ENCODE results near the gene BICRA.
"Not testable (repeated sequence)": the region's sequence is repeated elsewhere in the genome, so short reads cannot be mapped to it uniquely, and the experiment has no call there.

Gene BICRA

DNA sequence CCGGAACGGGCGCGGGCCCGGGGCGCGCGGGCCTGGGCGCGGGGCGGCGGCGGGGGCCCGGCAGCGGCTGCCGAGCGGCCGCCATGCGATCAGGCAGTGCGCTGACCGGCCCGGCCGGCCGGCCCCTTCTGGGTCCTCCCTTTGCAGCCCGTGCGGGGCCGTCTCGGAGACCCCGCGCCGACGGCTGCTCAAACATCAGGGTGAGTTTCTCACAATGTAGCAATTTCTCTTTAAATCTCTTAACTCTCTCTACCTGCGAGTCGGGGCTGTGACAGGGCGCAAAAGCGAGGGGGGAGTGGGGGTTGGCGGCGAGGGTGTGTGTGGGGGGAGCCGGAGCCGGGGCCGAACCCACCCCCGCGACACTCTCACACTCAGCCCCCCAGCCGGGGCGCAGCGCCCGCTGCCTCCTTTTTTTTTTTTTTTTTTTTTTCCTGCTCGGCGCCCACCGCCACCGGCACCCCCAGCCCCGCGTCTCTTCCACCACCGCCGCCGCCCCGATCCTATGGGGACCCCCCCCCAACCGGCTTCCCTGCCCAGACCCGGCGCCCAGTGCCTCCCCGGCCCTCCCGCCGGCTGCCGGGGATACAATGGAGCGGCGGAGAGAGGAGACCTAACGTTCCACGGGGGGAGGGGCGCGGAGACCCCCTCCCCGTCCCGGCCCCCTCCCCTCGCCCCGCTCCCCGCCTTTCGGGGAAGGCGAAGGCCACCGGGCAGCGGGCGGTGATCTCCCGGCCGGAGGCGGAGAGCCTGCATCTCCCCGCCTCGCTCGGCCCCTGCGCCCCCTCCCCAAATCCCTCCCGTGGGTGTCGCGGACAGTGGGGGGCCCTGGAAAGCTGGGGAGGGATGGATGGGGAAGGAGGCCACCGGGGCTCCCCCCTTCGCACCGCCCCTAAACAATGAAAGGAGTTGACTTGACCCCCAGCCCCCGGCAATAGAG, at the start of gene BICRA:
BICRA (plus strand) TSS at position 166 of the 937 bp plus-strand sequence. CDS start 64,441 bp downstream, outside the sequence.
- in situ Hi-C loops (cut with MboI; ENCODE audit: low sequenced_read_pairs) = no loop called here

DNA sequence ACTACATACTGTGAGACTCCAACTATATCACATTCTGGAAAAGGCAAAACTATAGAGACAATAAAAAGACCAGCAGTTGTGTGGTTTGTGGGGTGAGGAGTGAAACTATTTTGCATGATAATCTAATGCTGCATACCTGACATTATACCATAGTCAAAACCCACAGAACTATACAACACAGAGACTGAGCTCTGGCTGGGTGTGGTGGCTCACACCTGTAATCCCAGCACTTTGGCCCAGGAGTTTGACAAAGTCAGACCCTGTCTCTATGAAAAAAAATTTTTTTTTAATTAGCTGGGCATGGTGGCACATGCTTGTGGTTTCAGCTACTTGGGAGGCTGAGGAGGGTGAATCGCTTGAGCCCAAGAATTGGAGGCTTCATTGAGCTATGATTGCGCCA, 47.9 kb upstream of the BICRA start:
- in situ Hi-C loops (cut with MboI; ENCODE audit: low sequenced_read_pairs) = no loop called here

DNA sequence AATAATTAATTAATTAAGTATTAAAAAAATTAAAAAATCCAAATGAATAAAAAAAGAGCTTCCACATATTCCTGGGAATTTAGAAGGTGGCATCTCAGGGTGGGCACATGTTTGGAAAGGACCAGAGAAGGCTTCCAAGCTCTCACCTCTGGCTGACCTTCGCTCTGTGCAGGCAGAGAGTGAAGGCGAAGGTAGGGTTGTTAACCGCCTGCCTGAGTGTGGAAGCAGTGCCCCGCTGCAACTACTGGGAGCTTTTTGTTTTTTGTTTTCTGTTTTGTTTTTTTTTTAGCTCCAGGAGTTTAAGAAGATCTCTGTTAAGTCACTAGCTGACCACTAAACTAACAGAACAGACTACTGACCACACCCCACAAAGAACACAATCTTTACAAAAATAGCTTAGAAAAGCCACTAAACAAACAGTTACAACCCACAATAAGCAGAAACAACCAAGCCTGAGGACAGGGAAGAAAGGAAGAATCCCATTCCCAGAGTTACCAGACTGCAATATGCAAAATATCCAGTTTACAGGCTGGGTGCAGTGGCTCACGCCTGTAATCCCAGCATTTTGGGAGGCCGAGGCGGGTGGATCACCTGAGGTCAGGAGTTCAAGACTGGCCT, 47.4 kb upstream of the BICRA start:
- in situ Hi-C loops (cut with MboI; ENCODE audit: low sequenced_read_pairs) = no loop called here

DNA sequence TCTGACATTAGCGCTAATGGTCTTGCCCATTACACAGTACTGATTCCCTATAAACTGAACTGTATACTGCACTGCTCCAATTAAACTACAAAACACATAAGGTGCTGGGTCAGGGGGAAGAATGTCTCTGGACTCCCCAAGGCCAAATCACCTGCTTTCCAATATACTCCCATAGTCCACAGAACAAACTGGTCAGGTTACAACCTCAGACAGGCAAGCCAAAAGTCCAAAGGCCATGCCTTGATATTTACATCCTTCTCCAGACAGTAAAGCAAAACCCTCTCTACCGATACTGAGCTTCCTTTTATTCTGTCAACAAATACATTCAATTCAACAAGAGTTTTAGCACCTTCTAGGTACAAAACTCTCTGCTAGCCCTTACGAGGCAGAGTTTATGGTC, 44.9 kb upstream of the BICRA start:
- in situ Hi-C loops (cut with MboI; ENCODE audit: low sequenced_read_pairs) = no loop called here

DNA sequence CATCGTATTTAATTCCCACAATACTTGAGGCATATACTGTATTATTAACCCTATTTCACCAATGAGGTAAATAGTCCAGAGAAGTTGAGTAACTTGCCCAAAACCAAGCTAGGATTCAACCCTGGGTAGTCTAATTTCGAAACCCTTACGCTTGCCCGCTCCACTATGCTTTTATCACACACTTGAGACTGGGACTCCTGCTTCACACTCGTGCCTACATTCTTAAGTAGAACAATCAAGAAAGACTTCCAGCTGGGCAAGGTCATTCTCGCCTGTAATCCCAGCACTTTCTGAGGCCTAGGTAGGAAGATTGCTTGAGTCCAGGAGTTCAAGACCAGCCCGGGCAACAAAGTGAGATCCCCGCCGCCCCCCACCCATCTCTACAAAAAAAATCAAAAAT, 39.6 kb upstream of the BICRA start:
- in situ Hi-C loops (cut with MboI; ENCODE audit: low sequenced_read_pairs) = no loop called here

DNA sequence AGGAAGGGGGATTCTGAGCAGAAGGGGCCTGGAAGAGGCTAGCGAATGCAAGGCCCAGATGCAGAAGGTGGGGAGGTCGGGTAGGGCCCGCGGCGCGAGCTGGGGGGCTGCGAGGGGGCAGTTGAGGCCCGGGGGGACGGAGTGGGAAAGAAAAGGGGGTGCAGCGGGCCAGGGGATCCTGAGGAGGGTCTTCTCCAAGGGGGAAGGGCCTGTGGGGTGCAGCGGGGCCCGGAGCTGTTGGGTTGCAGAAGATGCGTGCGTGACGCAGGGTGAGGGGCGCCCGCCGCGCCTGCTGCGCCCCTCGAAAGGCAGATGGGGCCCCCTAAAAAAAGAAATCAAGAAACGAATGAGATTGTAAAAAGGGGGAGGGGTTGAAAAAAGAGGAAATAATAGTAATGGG, 36.3 kb upstream of the BICRA start:
- in situ Hi-C loops (cut with MboI; ENCODE audit: low sequenced_read_pairs) = no loop called here

DNA sequence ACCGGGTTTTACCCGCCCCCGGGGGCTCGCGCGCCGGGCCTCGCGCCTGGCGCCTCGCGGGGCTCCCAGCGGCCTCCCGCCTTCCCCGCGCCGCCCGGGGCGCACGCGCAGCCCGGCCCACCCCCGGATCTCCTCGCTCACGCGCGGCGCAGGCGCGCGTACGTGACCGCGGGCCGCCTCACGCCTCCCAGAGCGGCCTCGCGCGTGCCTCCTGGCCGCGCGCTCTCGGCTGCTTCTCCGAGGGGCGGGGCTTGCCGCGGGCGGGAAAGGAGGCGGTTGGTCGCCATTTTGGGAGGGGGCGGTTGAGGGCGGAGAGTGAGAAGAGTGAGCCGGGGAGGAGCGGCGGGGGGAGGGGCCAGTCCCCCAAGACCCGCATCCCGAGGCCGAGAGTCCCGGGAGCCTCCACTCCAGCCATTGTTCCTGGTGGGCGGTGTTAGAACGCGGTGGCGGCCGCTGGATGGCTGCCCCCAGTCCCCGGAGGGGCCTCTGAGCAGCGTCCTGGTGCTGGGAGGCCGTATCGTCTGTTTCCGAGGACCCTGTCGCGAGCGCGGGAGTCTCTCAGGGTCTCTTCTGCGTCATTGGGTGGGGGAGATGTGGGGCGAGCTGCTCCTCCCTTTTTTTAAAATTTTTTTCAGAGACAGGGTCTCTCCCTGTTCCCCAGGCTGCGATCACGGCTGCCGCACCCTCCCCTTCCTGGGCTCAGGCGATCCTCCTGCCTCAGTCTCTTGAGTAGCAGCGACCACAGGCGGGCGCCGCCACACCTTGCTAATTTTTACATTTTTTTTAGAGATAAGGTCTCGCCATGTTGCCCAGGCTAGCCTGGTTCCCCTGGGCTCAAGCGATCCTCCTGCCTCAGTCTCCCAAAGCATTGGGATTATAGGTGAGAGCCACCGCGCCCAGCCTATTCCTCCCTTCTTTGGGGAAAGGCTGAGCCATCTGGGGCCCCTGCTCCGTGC, 35.6 kb upstream of the BICRA start, which contains the start of gene ZNF541:
ZNF541 (minus strand) TSS at position 78 of the 956 bp plus-strand sequence. CDS start 17,292 bp downstream, outside the sequence.
- in situ Hi-C loops (cut with MboI; ENCODE audit: low sequenced_read_pairs) = no loop called here

DNA sequence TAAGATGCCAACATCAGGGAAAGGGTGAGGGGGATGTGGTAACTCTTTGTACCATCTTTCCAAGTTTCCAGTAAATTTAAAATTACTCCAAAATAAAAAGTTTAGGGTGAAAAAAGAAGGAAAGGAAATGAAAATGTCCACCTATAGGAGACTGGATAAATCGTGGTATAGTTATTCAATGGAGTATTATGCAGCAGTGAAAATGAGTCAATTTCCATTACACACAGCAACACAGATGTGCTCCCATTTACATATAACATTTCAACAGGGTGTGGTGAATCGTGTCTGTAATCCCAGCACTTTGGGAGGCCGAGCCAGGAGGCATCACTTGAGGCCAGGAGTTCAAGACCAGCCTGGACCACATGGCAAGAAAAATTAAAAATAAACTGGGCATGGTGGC, 28.5 kb upstream of the BICRA start:
- in situ Hi-C loops (cut with MboI; ENCODE audit: low sequenced_read_pairs) = no loop called here

DNA sequence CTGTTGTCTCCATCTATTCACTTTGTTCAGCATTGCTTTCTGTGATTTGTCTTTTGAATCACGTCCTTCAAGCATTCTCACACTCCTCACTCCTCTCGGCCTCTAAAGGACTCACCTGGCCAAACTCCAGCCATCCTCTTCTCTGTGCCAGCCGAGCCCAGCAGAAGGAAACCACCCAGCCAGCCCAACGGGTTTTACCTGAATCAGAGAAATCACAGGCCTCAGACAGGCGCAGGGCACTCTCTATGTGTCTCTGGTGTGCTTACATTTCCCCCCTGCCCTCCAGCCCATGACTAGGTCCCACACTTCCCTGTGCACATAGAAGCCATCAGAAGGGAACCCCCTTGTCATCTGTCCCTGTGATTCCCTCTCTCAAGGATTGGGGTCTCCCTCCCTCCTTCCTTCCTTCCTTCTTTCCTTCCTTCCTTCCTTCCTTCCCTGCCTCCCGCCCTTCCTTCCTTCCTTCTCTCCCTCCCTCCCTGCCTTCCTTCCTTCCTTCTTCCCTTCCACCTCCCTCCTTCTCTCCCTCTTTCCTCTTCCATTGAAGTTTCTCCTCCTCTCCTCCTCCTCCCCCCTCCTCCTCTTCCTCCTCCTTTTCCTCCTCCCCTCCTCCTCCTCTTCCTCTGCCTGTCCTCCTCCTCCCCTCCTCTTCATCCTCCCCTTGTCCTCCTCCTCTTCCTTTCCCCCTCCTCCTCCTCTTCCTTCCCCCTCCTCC, 27.2 kb upstream of the BICRA start:
- in situ Hi-C loops (cut with MboI; ENCODE audit: low sequenced_read_pairs) = no loop called here

DNA sequence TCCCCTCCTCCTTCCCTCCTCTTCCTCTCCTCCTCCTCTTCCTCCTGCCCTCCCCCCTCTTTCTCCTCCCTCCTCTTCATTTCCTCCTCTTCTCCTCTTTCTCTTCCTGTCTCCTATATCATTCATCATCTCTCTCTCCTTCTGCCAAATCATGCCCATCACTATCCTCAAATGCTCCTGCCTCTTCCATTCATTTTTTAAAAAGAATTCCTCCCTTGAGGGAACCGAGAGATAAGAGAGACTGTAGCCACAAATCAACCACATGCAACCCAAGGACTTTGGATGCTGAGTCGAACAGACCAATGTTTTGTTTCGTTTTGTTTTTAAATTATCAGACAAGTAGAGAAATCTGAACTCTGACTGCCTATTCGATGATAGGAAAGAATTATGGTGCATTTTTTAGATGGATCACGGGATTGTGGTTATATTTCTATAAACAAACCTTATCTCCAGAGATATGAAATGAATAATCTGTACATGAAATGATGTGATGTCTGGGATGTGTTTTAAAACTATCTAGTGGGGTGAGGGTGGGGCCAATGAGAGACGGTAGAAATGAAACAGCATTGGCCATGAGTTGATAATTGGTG, 26.5 kb upstream of the BICRA start:
- in situ Hi-C loops (cut with MboI; ENCODE audit: low sequenced_read_pairs) = no loop called here

DNA sequence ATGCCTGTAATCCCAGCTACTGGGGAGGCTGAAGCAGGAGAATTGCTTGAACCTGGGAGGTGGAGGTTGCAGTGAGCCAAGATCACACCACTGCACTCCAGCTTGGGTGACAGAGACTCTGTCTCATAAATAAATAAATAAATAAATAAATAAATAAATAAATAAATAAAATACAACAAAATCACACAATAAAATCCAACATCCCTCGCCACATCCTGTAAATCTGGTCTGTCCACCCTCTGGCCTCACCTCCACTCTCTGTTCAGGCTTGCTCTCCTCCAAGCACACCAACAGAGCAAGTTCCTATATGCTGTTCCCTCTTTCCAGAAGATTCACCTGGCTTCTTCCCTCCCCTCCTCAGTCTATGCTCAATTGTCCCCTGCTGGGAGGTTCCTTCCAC, 25.8 kb upstream of the BICRA start:
- in situ Hi-C loops (cut with MboI; ENCODE audit: low sequenced_read_pairs) = not testable (repeated sequence)

DNA sequence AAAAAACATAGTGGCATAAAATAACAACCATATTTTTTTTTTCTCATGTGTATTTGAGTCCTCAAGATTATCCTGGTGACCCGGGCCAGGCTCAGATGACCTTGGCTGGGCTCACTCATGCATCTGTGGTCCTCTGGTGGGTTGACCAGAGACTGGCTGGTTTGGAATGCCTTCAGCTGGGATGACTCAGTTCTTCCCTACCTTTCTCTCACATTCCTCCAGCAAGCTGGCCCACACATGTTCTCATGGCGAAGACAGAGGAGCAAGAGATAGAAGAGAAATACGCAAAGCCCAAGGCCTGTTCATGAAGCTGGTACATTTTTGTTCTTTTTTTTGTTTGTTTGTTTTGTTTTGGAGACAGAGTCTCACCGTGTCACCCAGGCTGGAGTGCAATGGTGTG, 21.6 kb upstream of the BICRA start:
- in situ Hi-C loops (cut with MboI; ENCODE audit: low sequenced_read_pairs) = no loop called here

DNA sequence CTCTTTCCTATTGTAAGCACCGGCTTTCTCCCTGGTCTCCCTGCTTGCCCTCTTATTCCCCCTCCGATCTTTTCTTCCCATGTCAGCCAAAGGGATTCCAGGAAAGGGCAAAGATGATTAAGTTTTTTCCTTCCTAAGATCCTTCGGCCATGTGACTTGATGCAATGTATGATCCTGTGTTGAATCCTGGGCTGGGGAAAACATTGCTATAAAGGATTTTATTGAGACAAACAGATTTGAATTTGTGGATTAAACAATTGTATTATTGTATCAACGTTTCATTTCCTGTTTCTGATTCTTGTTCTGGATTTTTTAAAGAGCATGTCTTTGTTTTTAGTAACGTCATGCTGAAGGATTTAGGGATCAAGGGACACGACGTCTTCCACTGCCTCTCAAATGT, 19.1 kb upstream of the BICRA start:
- in situ Hi-C loops (cut with MboI; ENCODE audit: low sequenced_read_pairs) = no loop called here

DNA sequence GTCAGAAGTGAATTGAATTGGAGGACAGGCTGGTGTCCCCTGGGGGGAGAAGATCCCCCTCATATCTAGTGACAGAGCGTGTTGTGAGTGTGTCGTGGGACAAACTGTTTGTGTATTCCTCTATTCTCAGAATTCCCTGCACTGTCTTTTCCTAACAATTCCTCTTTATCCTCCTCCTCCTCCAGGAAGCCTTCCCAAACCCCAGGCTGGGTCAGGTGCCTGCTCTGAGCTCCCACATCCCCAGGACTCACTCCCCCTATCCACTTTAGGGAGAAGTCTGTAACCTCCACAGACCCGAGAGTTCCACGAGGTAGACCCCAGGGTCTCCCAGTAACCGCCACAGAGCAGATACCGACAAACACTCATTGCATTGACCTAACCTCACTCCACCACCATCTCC, 15.1 kb upstream of the BICRA start:
- in situ Hi-C loops (cut with MboI; ENCODE audit: low sequenced_read_pairs) = no loop called here

DNA sequence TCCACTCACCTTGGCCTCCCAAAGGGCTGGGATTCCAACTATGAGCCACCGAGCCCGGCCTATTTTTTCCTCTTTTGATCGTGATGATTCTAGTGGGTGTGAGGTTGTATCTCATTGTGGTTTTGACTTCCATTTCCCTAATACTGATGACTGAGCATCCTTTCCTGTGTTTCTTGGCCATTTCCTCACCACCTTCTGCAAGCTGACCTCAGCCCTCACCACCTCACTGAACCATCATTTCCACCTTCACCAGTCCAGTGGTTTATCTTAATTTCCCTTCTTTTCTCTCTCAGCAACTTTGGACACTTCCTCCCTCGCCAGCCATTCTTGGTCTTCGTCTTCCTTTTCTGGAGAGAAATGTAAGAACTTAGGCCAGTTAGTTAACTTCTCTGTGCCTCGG, 13.0 kb upstream of the BICRA start:
- in situ Hi-C loops (cut with MboI; ENCODE audit: low sequenced_read_pairs) = no loop called here

DNA sequence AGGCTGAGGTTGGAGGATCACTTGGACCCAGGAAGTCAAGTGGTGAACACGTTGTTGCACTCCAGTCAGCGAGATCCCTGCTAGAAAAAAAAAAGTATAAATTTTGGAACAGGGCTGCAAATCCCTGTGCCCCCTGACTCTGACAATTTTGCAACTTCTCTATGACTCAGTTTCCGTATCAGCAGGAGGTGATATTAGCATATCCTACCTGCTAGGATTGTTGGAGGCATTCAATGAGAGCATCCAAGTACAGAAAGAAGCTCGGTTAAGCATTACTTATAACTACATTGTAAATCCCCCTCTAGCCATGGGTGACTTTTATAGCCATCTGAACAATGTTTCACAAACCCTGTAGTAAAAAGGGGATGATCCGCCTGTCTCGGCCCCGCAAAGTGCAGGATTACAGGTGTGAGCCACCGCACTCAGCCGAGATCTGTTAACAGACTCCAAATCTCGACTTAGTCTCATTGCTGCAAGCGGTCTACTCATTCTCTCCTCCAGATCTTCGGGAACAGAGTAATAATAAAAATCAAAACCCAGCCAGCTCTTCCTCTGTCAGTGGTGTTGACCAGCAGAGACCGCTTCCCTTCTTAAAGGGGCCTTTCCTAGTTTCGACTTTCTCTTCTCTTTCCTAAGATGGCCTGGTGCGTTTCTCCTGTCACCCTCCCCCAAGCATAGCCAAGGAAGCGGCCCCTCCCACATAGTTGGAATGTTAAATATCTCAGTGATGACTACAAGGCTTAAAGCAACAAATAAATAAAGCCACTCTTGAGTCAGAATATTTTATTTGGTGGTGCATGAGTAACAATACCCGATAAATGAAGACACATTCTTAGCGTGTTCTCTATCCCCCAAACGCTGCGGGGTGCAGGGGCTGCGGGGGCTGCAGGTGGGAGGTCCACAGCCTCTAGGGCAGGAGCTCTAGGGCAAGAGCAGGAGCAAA, 10.3 kb upstream of the BICRA start:
- in situ Hi-C loops (cut with MboI; ENCODE audit: low sequenced_read_pairs) = no loop called here

DNA sequence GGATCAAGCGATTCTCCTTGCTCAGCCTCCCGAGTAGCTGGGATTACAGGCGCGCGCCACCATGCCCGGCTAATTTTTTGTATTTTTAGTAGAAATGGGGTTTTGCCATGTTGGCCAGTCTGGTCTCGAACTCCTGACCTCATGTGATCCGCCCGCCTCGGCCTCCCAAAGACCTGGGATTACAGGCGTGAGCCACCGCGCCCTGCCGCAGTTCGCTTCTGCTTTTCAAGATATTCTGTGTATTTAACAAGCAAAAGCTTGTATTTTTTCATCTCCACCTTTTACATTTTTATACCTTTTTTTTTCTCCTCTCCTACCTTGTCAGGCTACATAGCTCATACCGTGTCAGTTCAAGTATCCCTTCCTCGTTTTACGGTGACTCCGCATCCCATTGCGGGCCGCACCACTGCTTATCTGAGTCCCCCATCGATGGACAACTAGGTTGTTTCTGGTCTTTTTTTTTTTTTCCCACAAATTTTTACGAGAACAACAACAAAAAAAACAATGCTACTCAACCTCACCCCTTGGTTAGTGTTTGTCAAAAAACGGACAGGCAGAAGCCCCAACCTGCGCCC, 9.2 kb upstream of the BICRA start:
- in situ Hi-C loops (cut with MboI; ENCODE audit: low sequenced_read_pairs) = not testable (repeated sequence)

Measured in hTERT RPE-1 (cell line).